AG09309 (cell line): ENCODE results near the gene CIITA.
"Not testable (repeated sequence)": the region's sequence is repeated elsewhere in the genome, so short reads cannot be mapped to it uniquely, and the experiment has no call there.

Experiments
- DNase-seq: peaks from one replicate; pipeline ENCODE4 v3.0.0-alpha.2; 2010; ENCODE audit warnings: low read depth
- H3K4me3 ChIP-seq: 2 replicates; pipeline ENCODE4 v1.5.1; 2011; ENCODE audit warnings: mild to moderate bottlenecking, low read depth, low read length, moderate library complexity; ENCODE audit not compliant: control insufficient read depth
- CTCF ChIP-seq: IDR thresholded peaks from 2 replicates; pipeline ENCODE4 v1.5.1; 2011; ENCODE audit warnings: mild to moderate bottlenecking, low read depth, low read length, inconsistent platforms; ENCODE audit not compliant: insufficient read depth, control insufficient read depth; ENCODE audit errors: missing control alignments

CIITA gene

GRCh38 chr16:10876799-10877341 is at the start of gene CIITA:
CIITA (plus strand) TSS chr16:10877202; CDS start chr16:10877331, 129 bp downstream.
- DNase-seq: peak; percentile 55
- no peak within 1 kb of the TSS for H3K4me3 ChIP-seq
- TF ChIP-seq CTCF: no peak

GRCh38 chr16:10827691-10828341 is 49.2 kb upstream of the CIITA start:
- no peak for TF ChIP-seq CTCF
- H3K4me3 ChIP-seq: no peak overlapping the region
- peak; percentile 71 for DNase-seq

GRCh38 chr16:10828851-10829366 is 48.1 kb upstream of the CIITA start:
- no peak for TF ChIP-seq CTCF
- peak; percentile 64 for DNase-seq
- peak overlapping the region; percentile 7 for H3K4me3 ChIP-seq

GRCh38 chr16:10829390-10830098 is 47.5 kb upstream of the CIITA start:
- DNase-seq, H3K4me3 ChIP-seq: not testable (repeated sequence)

- H3K4me3 ChIP-seq, DNase-seq: not testable (repeated sequence)
Measured at GRCh38 chr16:10830240-10830639, 46.8 kb upstream of the CIITA start.

GRCh38 chr16:10831894-10832886 is 44.8 kb upstream of the CIITA start:
- no peak overlapping the region for H3K4me3 ChIP-seq
- no peak for TF ChIP-seq CTCF
- DNase-seq: no peak

- no peak for TF ChIP-seq CTCF
- DNase-seq: no peak
- H3K4me3 ChIP-seq: no peak overlapping the region
Measured at GRCh38 chr16:10833271-10833670, 43.7 kb upstream of the CIITA start.
